Loucy (cell line): ENCODE results near the gene TNK1.

ENCODE experiments used
- H2AFZ ChIP-seq: fragments of 200-600 bp; sonication (generic); 2 replicates; pipeline ENCODE4 v1.6.0; 2016; ENCODE audit warnings: antibody characterized with exemption, mild to moderate bottlenecking, low read length, moderate library complexity
- H3F3A ChIP-seq: fragments of 200-600 bp; 2 replicates; pipeline ENCODE4 v1.6.0; 2016; ENCODE audit warnings: antibody characterized with exemption, low read depth, mild to moderate bottlenecking
- H3K27me3 ChIP-seq: fragments of 200-600 bp; sonication (generic); 2 replicates; pipeline ENCODE4 v1.6.1; 2014; ENCODE audit warnings: low read length, mild to moderate bottlenecking; ENCODE audit not compliant: insufficient read depth, poor library complexity, severe bottlenecking
- H3K36me3 ChIP-seq: fragments of 200-600 bp; sonication (generic); 2 replicates; pipeline ENCODE4 v1.6.1; 2016; ENCODE audit warnings: low read length; ENCODE audit not compliant: insufficient read depth
- H3K4me1 ChIP-seq: fragments of 200-600 bp; sonication (generic); 2 replicates; pipeline ENCODE4 v1.5.1; 2014; ENCODE audit warnings: low read length, mild to moderate bottlenecking; ENCODE audit not compliant: insufficient read depth, poor library complexity, severe bottlenecking
- H3K4me2 ChIP-seq: fragments of 200-600 bp; sonication (generic); 2 replicates; pipeline ENCODE4 v1.6.0; 2014; ENCODE audit warnings: antibody characterized with exemption, low read length, low read depth, mild to moderate bottlenecking; ENCODE audit not compliant: poor library complexity, severe bottlenecking
- H3K4me3 ChIP-seq: fragments of 200-600 bp; sonication (generic); 2 replicates; pipeline ENCODE4 v1.5.1; 2014; ENCODE audit warnings: low read length, mild to moderate bottlenecking, mixed read lengths; ENCODE audit not compliant: poor library complexity, severe bottlenecking
- H3K79me2 ChIP-seq: fragments of 200-600 bp; sonication (generic); 2 replicates; pipeline ENCODE4 v1.6.1; 2014; ENCODE audit warnings: low read length; ENCODE audit not compliant: insufficient read depth
- H3K9ac ChIP-seq: fragments of 200-600 bp; sonication (generic); 2 replicates; pipeline ENCODE4 v1.6.0; 2014; ENCODE audit warnings: mild to moderate bottlenecking, low read depth, low read length, moderate library complexity; ENCODE audit not compliant: poor library complexity, severe bottlenecking
- H3K9me2 ChIP-seq: fragments of 200-600 bp; sonication (generic); replicated peaks from 2 replicates; pipeline ENCODE4 v1.6.1; 2016; ENCODE audit warnings: low read depth, low read length, mixed read lengths
- H3K9me3 ChIP-seq: fragments of 200-600 bp; sonication (generic); 2 replicates; pipeline ENCODE4 v1.6.1; 2014; ENCODE audit warnings: mild to moderate bottlenecking, antibody characterized with exemption, low read length, low read depth; ENCODE audit not compliant: insufficient read depth
- H4K20me1 ChIP-seq: fragments of 200-600 bp; sonication (generic); 2 replicates; pipeline ENCODE4 v1.6.0; 2014; ENCODE audit warnings: antibody characterized with exemption, low read length, mild to moderate bottlenecking; ENCODE audit not compliant: insufficient read depth, poor library complexity, severe bottlenecking
- CTCF ChIP-seq: fragments of 200-600 bp; sonication (generic); conservative IDR thresholded peaks from 2 replicates; pipeline ENCODE4 v1.5.1; 2014; ENCODE audit warnings: mild to moderate bottlenecking, antibody characterized with exemption, low read length
- EZH2phosphoT487 ChIP-seq: fragments of 200-600 bp; IDR thresholded peaks from 2 replicates; pipeline ENCODE4 v1.6.1; 2018; ENCODE audit warnings: antibody characterized with exemption, mild to moderate bottlenecking, moderate library complexity, borderline replicate concordance

The TNK1 gene

GRCh38 chr17:7374353-7374752 is 6.5 kb upstream of the TNK1 start:
- Histone ChIP-seq H4K20me1 (no peaks in the 10 kb centered on the region), H3K9ac (no peak overlapping the region), H3K4me1 (no peaks in the 10 kb centered on the region), H3K9me2 (no peaks in the 10 kb centered on the region), H3K9me3 (no peaks in the 10 kb centered on the region), H3K4me2 (no peak overlapping the region), H3K27me3 (no peaks in the 10 kb centered on the region), H3K4me3 (no peak overlapping the region), H3K79me2 (no peaks in the 10 kb centered on the region), H3F3A (no peaks in the 10 kb centered on the region), H3K36me3 (no peaks in the 10 kb centered on the region), H2AFZ (no peak overlapping the region)
- TF ChIP-seq CTCF: no peak
- TF ChIP-seq EZH2phosphoT487: no peak

GRCh38 chr17:7379134-7379533 is 1.8 kb upstream of the TNK1 start:
- H4K20me1 ChIP-seq: no peaks in the 10 kb centered on the region
- TF ChIP-seq EZH2phosphoT487 (no peak), CTCF (no peak)
- no peaks in the 10 kb centered on the region for H3F3A ChIP-seq
- no peaks in the 10 kb centered on the region for H3K27me3 ChIP-seq
- H3K36me3 ChIP-seq: no peaks in the 10 kb centered on the region
- H3K4me2 ChIP-seq: no peak overlapping the region
- H3K79me2 ChIP-seq: no peaks in the 10 kb centered on the region
- H3K9me2 ChIP-seq: no peaks in the 10 kb centered on the region
- no peaks in the 10 kb centered on the region for H3K4me1 ChIP-seq
- H3K4me3 ChIP-seq: no peak overlapping the region
- H2AFZ ChIP-seq: no peak overlapping the region
- no peaks in the 10 kb centered on the region for H3K9me3 ChIP-seq
- H3K9ac ChIP-seq: no peak overlapping the region

- no peaks in the 10 kb centered on the region for H3F3A ChIP-seq
- no peaks in the 10 kb centered on the region for H3K36me3 ChIP-seq
- H3K4me1 ChIP-seq: no peaks in the 10 kb centered on the region
- TF ChIP-seq CTCF (no peak), EZH2phosphoT487 (no peak)
- H2AFZ ChIP-seq: no peak overlapping the region
- H3K27me3 ChIP-seq: no peaks in the 10 kb centered on the region
- no peaks in the 10 kb centered on the region for H3K9me2 ChIP-seq
- H4K20me1 ChIP-seq: no peaks in the 10 kb centered on the region
- H3K4me3 ChIP-seq: no peak overlapping the region
- no peak overlapping the region for H3K4me2 ChIP-seq
- no peaks in the 10 kb centered on the region for H3K9me3 ChIP-seq
- no peak overlapping the region for H3K9ac ChIP-seq
- no peaks in the 10 kb centered on the region for H3K79me2 ChIP-seq
Measured at GRCh38 chr17:7380321-7380720, 568 bp upstream of the TNK1 start.
